Prostate gland (tissue), 2 donors: ENCODE measurements around the gene AMY2B. TPM values are rescaled to one million over a fixed set of nuclear protein-coding genes. Genes with fewer than 3 reads are reported as not detected.
"Not testable (repeated sequence)": the region's sequence is repeated elsewhere in the genome, so short reads cannot be mapped to it uniquely, and the experiment has no call there.

Source experiments
- DNase-seq: peaks from one replicate; pipeline ENCODE4 v3.0.0-alpha.2; 2019; ENCODE audit warnings: low spot score
- H3K27ac ChIP-seq, 2 donors: fragments of 200-600 bp; sonication (generic); 2 replicates each; pipeline ENCODE4 v1.5.1; 2017 to 2019
- H3K27me3 ChIP-seq: fragments of 200-600 bp; sonication (generic); replicated peaks from 2 replicates; pipeline ENCODE4 v1.5.1; 2019; ENCODE audit not compliant: insufficient read depth
- H3K36me3 ChIP-seq, 2 donors: fragments of 200-600 bp; sonication (generic); 1 replicate in 1 of 2; 2 replicates in 1 of 2; pipeline versions ENCODE4 v1.5.1 to v1.8.1; 2017 to 2019
- H3K4me1 ChIP-seq: fragments of 200-600 bp; sonication (generic); replicated peaks from 2 replicates; pipeline ENCODE4 v1.5.1; 2019
- H3K4me3 ChIP-seq, 2 donors: fragments of 200-600 bp; sonication (generic); 2 replicates each; pipeline ENCODE4 v1.5.1; 2017 to 2019
- H3K9me3 ChIP-seq: fragments of 200-600 bp; sonication (generic); 2 replicates; pipeline ENCODE4 v1.5.1; 2017
- POLR2A ChIP-seq: fragments of 450-650 bp; IDR thresholded peaks from one replicate; pipeline ENCODE4 v1.6.1; 2016; ENCODE audit warnings: antibody characterized with exemption, mild to moderate bottlenecking
- POLR2AphosphoS5 ChIP-seq: sonication (generic); formaldehyde crosslinking; IDR thresholded peaks from one replicate; pipeline ENCODE4 v1.6.1; 2017; ENCODE audit warnings: antibody characterized with exemption
- WGBS: methylation state at CpG from one replicate; pipeline ENCODE4 v1.1.5; 2018; 5-methylcytosine and 5-hydroxymethylcytosine counted together
- intact Hi-C: fragments of 100-400 bp; cut with DNase I; formaldehyde crosslinking; loops from one replicate; pipeline ENCODE4 v1.14.2; 2022
- total RNA-seq, 2 donors: library from RNA; depleted of rRNA; stranded (reverse); fragments of >200 nt; gene quantifications; one replicate each; pipeline ENCODE4 v1.1.0, GENCODE V29; 2016
- TF ChIP-seq, protein P1 (sequence below), 4 experiments: fragments of 200-600 bp in 2 of 4; fragments of 450-650 bp in 2 of 4; sonication (generic) in 2 of 4; IDR thresholded peaks; 1 replicate in 3 of 4; 2 replicates in 1 of 4; pipeline ENCODE4 v1.5.1; 2016 to 2019; ENCODE audit warnings: antibody characterized with exemption in 4 of 4, mild to moderate bottlenecking in 2 of 4, moderate library complexity in 2 of 4

AMY2B gene
- total RNA-seq, 2 donors from 2014 or later: 14.8 to 18.1 TPM

DNA sequence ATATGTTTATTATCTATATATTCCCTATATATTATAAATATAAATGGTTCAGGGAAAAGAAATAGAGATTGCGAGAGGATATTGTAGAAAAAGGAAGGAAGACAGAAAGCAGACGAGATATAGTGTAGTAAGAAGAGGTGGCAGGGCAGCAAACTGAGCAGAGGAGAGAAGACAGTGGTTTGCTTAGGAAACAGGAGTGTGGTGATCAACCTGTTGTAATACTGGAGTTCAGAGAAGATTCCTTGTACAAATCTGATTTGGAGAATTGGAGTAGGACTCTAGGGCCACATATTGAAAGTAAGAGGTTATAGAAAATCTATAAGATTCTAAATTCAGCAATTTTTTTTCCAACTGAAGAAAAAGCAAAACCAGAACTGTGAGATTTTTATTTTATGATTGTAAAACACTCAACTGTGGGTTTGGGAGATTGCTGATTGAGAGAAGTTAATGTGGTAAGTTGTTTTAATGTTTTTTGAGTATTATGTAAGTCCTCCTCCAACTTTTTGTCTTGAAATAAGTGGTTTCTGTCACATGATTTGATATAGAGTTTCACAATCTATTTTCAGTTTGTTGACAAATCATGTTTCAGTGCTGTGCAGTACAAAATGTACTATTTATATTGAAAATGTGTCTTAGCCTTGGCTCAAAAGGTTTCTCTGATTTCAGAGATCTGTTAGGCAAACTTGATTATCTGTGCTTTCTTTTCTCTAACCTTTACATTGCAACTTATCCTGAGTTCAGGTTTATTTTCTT is 9.6 kb upstream of the AMY2B start:
- H3K27ac ChIP-seq: peak overlapping the region in 1 of 2 donors; percentile 13
- H3K9me3 ChIP-seq: no peaks in the 10 kb centered on the region
- DNase-seq: no peak
- 67% methylated on average over 2 of the region's 2 CpGs for WGBS
- no peaks in the 10 kb centered on the region for H3K36me3 ChIP-seq
- H3K4me3 ChIP-seq: no peak overlapping the region
- intact Hi-C loops: no loop called here
- no peaks in the 10 kb centered on the region for H3K27me3 ChIP-seq
- no peaks in the 10 kb centered on the region for H3K4me1 ChIP-seq
- TF ChIP-seq POLR2A (no peak), POLR2AphosphoS5 (no peak)
- TF ChIP-seq, protein P1, sequence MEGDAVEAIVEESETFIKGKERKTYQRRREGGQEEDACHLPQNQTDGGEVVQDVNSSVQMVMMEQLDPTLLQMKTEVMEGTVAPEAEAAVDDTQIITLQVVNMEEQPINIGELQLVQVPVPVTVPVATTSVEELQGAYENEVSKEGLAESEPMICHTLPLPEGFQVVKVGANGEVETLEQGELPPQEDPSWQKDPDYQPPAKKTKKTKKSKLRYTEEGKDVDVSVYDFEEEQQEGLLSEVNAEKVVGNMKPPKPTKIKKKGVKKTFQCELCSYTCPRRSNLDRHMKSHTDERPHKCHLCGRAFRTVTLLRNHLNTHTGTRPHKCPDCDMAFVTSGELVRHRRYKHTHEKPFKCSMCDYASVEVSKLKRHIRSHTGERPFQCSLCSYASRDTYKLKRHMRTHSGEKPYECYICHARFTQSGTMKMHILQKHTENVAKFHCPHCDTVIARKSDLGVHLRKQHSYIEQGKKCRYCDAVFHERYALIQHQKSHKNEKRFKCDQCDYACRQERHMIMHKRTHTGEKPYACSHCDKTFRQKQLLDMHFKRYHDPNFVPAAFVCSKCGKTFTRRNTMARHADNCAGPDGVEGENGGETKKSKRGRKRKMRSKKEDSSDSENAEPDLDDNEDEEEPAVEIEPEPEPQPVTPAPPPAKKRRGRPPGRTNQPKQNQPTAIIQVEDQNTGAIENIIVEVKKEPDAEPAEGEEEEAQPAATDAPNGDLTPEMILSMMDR (IDR thresholded peaks at IDR 0.05): no peak

DNA sequence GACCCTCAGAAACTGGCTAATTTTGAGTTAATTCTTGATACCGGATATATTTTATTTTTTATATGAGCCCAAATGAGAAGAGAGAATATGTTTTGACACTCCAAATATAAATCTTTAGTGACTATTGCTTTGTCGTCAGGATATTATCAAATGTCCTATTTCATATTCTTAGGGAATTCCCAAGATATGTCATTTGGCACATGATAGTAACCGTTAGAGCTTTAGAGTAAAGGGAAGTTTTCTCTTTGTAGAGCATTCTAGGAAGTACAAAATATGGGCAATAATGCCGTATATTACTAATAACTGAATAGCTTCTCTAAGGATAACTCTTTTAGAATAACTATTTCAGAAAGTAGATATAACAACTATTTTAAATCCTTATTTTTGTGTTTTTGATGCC is 8.3 kb upstream of the AMY2B start:
- H3K27ac ChIP-seq: no peak overlapping the region
- no peaks in the 10 kb centered on the region for H3K4me1 ChIP-seq
- no peak for TF ChIP-seq POLR2A
- TF ChIP-seq, protein P1 (IDR thresholded peaks at IDR 0.05): no peak
- TF ChIP-seq POLR2AphosphoS5: no peak
- no peak for DNase-seq
- H3K9me3 ChIP-seq: no peaks in the 10 kb centered on the region
- 84% methylated on average over 4 of the region's 4 CpGs for WGBS
- H3K4me3 ChIP-seq: no peak overlapping the region
- no peaks in the 10 kb centered on the region for H3K36me3 ChIP-seq
- intact Hi-C loops: no loop called here
- no peaks in the 10 kb centered on the region for H3K27me3 ChIP-seq

DNA sequence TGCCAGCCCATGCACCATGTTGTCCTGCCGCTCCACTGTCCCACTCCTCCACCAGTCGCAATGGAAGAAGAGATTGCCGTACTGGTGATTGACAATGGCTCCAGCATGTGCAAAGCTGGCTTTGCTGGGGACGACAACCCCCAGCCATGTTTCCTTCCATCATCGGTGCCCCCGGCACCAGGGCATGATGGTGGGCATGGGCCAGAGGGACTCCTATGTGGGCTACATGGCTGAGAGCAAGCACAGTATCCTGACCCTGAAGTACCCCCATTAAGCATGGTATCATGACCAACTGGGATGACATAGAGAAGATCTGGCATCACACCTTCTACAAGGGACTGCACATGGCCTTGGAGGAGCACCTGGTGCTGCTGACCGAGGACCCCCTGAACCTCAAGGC is 1.9 kb upstream of the AMY2B start:
- Histone ChIP-seq H3K36me3 (no peaks in the 10 kb centered on the region), H3K9me3 (no peaks in the 10 kb centered on the region), H3K27ac (no peak overlapping the region), H3K27me3 (no peaks in the 10 kb centered on the region), H3K4me1 (no peaks in the 10 kb centered on the region), H3K4me3 (no peak overlapping the region)
- intact Hi-C loops: no loop called here
- 99% methylated on average over 7 of the region's 7 CpGs for WGBS
- TF ChIP-seq POLR2A: no peak
- TF ChIP-seq POLR2AphosphoS5: no peak
- TF ChIP-seq, protein P1 (IDR thresholded peaks at IDR 0.05): no peak
- DNase-seq: no peak

- intact Hi-C loops: no loop called here
- Histone ChIP-seq H3K27me3 (no peaks in the 10 kb centered on the region), H3K9me3 (no peaks in the 10 kb centered on the region), H3K4me1 (no peaks in the 10 kb centered on the region), H3K4me3 (no peak overlapping the region), H3K27ac (no peak overlapping the region), H3K36me3 (no peaks in the 10 kb centered on the region)
- TF ChIP-seq POLR2A: no peak
- no peak for TF ChIP-seq POLR2AphosphoS5
- TF ChIP-seq, protein P1 (IDR thresholded peaks at IDR 0.05): no peak
- DNase-seq: no peak
Observed at GRCh38 chr1:103576065-103576464, 4.7 kb downstream of the AMY2B start.

DNA sequence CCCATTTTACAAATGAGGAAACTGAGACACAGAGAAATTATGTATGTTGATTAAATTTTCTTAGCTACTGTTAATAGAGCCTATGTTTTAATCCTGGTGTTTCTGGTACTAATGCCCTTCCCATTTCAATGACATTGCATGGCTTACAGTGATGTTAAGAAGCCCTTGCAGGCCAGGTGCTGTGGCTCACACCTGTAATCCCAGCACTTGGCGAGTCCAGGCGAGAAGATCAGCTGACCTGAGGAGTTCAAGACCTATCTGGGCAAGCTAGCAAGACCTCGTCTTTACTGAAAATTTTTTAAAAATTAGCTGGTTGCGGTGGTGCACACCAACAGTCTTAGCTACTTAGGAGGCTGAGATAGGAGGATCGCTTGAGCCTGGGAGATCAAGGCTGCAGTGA is 5.4 kb downstream of the AMY2B start:
- H3K4me3 ChIP-seq, H3K9me3 ChIP-seq, intact Hi-C loops, H3K27ac ChIP-seq, DNase-seq, H3K36me3 ChIP-seq, H3K27me3 ChIP-seq, H3K4me1 ChIP-seq: not testable (repeated sequence)
- 94% methylated on average over 5 of the region's 5 CpGs for WGBS
